HepG2 (cell line): ENCODE results near the gene PPARA. TPM values are rescaled to one million over a fixed set of nuclear protein-coding genes. Genes with fewer than 3 reads are reported as not detected.

ENCODE experiments used
- ATF7-NPFF ChIP-seq: sonication (generic); formaldehyde crosslinking; IDR thresholded peaks from 2 replicates; pipeline ENCODE4 v1.8.1; 2023; ENCODE audit warnings: mild to moderate bottlenecking, low read depth, missing genetic modification reagents, moderate library complexity
- CTCF ChIP-seq: sonication (generic); formaldehyde crosslinking; IDR thresholded peaks from 2 replicates; pipeline ENCODE4 v1.5.0; 2020; ENCODE audit warnings: mild to moderate bottlenecking, missing genetic modification reagents, moderate library complexity
- DMTF1 ChIP-seq: sonication (generic); formaldehyde crosslinking; IDR thresholded peaks from 2 replicates; pipeline ENCODE4 v1.4.0; 2020; ENCODE audit warnings: mild to moderate bottlenecking, missing genetic modification reagents
- ESRRA ChIP-seq: sonication (generic); formaldehyde crosslinking; IDR thresholded peaks from 2 replicates; pipeline ENCODE4 v1.5.1; 2020; ENCODE audit warnings: mild to moderate bottlenecking, low read depth, missing genetic modification reagents
- FOXM1 ChIP-seq: sonication (generic); formaldehyde crosslinking; IDR thresholded peaks from 2 replicates; pipeline ENCODE4 v1.5.0; 2020; ENCODE audit warnings: missing genetic modification reagents
- GABPA ChIP-seq, 2 experiments: IDR thresholded peaks; 2 replicates each; pipeline ENCODE4 v1.6.1; 2011 to 2016; ENCODE audit warnings: low read depth in 2 of 2, low read length in 1 of 2, missing biosample characterization in 1 of 2, missing genetic modification characterization in 1 of 2
- GTF2F1 ChIP-seq: fragments of 150-350 bp; IDR thresholded peaks from 2 replicates; pipeline ENCODE4 v1.6.1; 2014; ENCODE audit warnings: low read length
- HOXA9 ChIP-seq: sonication (generic); formaldehyde crosslinking; IDR thresholded peaks from 2 replicates; pipeline ENCODE4 v1.8.1; 2022; ENCODE audit warnings: missing genetic modification reagents, mild to moderate bottlenecking, moderate library complexity, borderline replicate concordance
- IRX3 ChIP-seq: sonication (generic); formaldehyde crosslinking; IDR thresholded peaks from 2 replicates; pipeline ENCODE4 v1.8.1; 2023; ENCODE audit warnings: mild to moderate bottlenecking, low read depth, missing genetic modification reagents, borderline replicate concordance
- KDM5B ChIP-seq: sonication (generic); formaldehyde crosslinking; IDR thresholded peaks from 2 replicates; pipeline ENCODE4 v1.4.0; 2020; ENCODE audit warnings: missing genetic modification reagents, mild to moderate bottlenecking, borderline replicate concordance
- MXD3 ChIP-seq: IDR thresholded peaks from 2 replicates; pipeline ENCODE4 v1.6.1; 2016; ENCODE audit warnings: mild to moderate bottlenecking, missing biosample characterization, missing genetic modification reagents
- NAIF1 ChIP-seq: sonication (generic); formaldehyde crosslinking; IDR thresholded peaks from 2 replicates; pipeline ENCODE4 v1.5.0; 2020; ENCODE audit warnings: mild to moderate bottlenecking, missing genetic modification reagents, borderline replicate concordance
- ONECUT2 ChIP-seq: sonication (generic); formaldehyde crosslinking; IDR thresholded peaks from 2 replicates; pipeline ENCODE4 v1.4.0; 2020; ENCODE audit warnings: missing genetic modification reagents
- PAX8 ChIP-seq: sonication (generic); formaldehyde crosslinking; IDR thresholded peaks from 2 replicates; pipeline ENCODE4 v1.8.0; 2022; ENCODE audit warnings: mild to moderate bottlenecking, missing genetic modification reagents, borderline replicate concordance
- REPIN1 ChIP-seq: sonication (generic); formaldehyde crosslinking; IDR thresholded peaks from 2 replicates; pipeline ENCODE4 v1.8.0; 2022; ENCODE audit warnings: missing genetic modification reagents, low read depth, mild to moderate bottlenecking, borderline replicate concordance
- SALL1 ChIP-seq: sonication (generic); formaldehyde crosslinking; IDR thresholded peaks from 2 replicates; pipeline ENCODE4 v1.8.0; 2022; ENCODE audit warnings: mild to moderate bottlenecking, missing genetic modification reagents
- SIN3A ChIP-seq: IDR thresholded peaks from 2 replicates; pipeline ENCODE4 v1.6.1; 2011; ENCODE audit warnings: low read depth, mild to moderate bottlenecking, control low read depth, low read length, borderline replicate concordance
- TRIM24 ChIP-seq: sonication (generic); formaldehyde crosslinking; IDR thresholded peaks from 2 replicates; pipeline ENCODE4 v1.8.0; 2022; ENCODE audit warnings: mild to moderate bottlenecking, missing genetic modification reagents
- ZNF335 ChIP-seq: sonication (generic); formaldehyde crosslinking; IDR thresholded peaks from 2 replicates; pipeline ENCODE4 v1.4.0; 2020; ENCODE audit warnings: missing genetic modification reagents
- ZNF33B ChIP-seq: sonication (generic); formaldehyde crosslinking; IDR thresholded peaks from 2 replicates; pipeline ENCODE4 v1.5.1; 2020; ENCODE audit warnings: mild to moderate bottlenecking, missing genetic modification reagents
- ZNF672 ChIP-seq: sonication (generic); formaldehyde crosslinking; IDR thresholded peaks from 2 replicates; pipeline ENCODE4 v1.8.1; 2022; ENCODE audit warnings: missing genetic modification reagents
- ZSCAN12 ChIP-seq: sonication (generic); formaldehyde crosslinking; IDR thresholded peaks from 2 replicates; pipeline ENCODE4 v1.9.0; 2021; ENCODE audit warnings: mild to moderate bottlenecking, missing genetic modification reagents
- polyA plus RNA-seq, 8 experiments: library from polyadenylated mRNA; depleted of rRNA in 3 of 8; stranded (reverse) in 7 of 8; unstranded in 1 of 8; fragments of >200 nt; fragmentation: Illumina TruSeq in 4 of 8; extraction: Trizol in 4 of 8; gene quantifications; 2 replicates each; pipeline versions ENCODE4 v1.2.1 to v1.2.3, GENCODE V29; 2011 to 2016; ENCODE audit warnings: low read depth in 4 of 8, missing spikeins in 1 of 8, mixed read lengths in 1 of 8; ENCODE audit not compliant: insufficient read depth in 1 of 8
- total RNA-seq, 5 experiments: library from RNA; depleted of rRNA; stranded (reverse); fragments of >200 nt; fragmentation: Illumina TruSeq; extraction: Trizol; gene quantifications; 2 replicates each; pipeline ENCODE4 v1.2.3, GENCODE V29; 2016; ENCODE audit warnings: low read depth in 1 of 5

Gene PPARA
- total and polyA plus RNA-seq, 2 of the 13 experiments (the other 11 are each of a cell fraction or from before 2014, with no cell fraction given) = 18.2 to 24.7 TPM

- TF ChIP-seq ZNF33B = no peak
- peak; percentile 60; the same call in 1 of the 2 replicates for TF ChIP-seq ATF7-NPFF (CRISPR knock-in tag)
- no peak for TF ChIP-seq GTF2F1
- TF ChIP-seq ESRRA (CRISPR knock-in tag) = no peak; the same call in 1 of the 2 replicates
- TF ChIP-seq FOXM1 (CRISPR knock-in tag) = no peak
- no peak for TF ChIP-seq ONECUT2 (CRISPR knock-in tag)
- peak; percentile 45; the same call in 1 of the 2 replicates for TF ChIP-seq NAIF1 (CRISPR knock-in tag)
- TF ChIP-seq CTCF (CRISPR knock-in tag) = 0 out of 2 replicates have a peak, but pooled peaks have one; percentile 5
- peak; percentile 45; the same call in 1 of the 2 replicates for TF ChIP-seq REPIN1 (CRISPR knock-in tag)
- TF ChIP-seq TRIM24 (CRISPR knock-in tag) = no peak
- TF ChIP-seq SIN3A = peak; percentile 74; the same call in 1 of the 2 replicates
- TF ChIP-seq DMTF1 (CRISPR knock-in tag) = no peak
- peak; percentile 59; the same call in 1 of the 2 replicates for TF ChIP-seq SALL1
- TF ChIP-seq GABPA (IDR thresholded peaks at IDR 0.05; ENCODE audit: low read depth, low read length) = no peak
- TF ChIP-seq GABPA (CRISPR knock-in tag; IDR thresholded peaks at IDR 0.05; ENCODE audit: low read depth) = no peak
- no peak for TF ChIP-seq ZSCAN12 (CRISPR knock-in tag)
- no peak; the same call in 1 of the 2 replicates for TF ChIP-seq IRX3 (CRISPR knock-in tag)
- TF ChIP-seq KDM5B (CRISPR knock-in tag) = peak; percentile 56; the same call in 1 of the 2 replicates
- peak; percentile 78; the same call in 1 of the 2 replicates for TF ChIP-seq HOXA9 (CRISPR knock-in tag)
- no peak for TF ChIP-seq ZNF335 (CRISPR knock-in tag)
- TF ChIP-seq MXD3 (CRISPR knock-in tag) = peak; percentile 86
- no peak for TF ChIP-seq PAX8 (CRISPR knock-in tag)
- no peak for TF ChIP-seq ZNF672 (CRISPR knock-in tag)
These were observed 117.3 kb downstream of the PPARA start, which contains the start of gene TTC38 (continued) for GRCh38 chr22:46267431-46268279.
